ENCODE data around the gene GABRG3.
"Not testable (repeated sequence)": the region's sequence is repeated elsewhere in the genome, so short reads cannot be mapped to it uniquely, and the experiment has no call there.

The GABRG3 gene

GRCh38 chr15:27358751-27359434 is 387.9 kb downstream of the GABRG3 start:
- DNase-seq: no peak

- no peak for DNase-seq
Observed at GRCh38 chr15:27359586-27359985, 388.6 kb downstream of the GABRG3 start.

DNA sequence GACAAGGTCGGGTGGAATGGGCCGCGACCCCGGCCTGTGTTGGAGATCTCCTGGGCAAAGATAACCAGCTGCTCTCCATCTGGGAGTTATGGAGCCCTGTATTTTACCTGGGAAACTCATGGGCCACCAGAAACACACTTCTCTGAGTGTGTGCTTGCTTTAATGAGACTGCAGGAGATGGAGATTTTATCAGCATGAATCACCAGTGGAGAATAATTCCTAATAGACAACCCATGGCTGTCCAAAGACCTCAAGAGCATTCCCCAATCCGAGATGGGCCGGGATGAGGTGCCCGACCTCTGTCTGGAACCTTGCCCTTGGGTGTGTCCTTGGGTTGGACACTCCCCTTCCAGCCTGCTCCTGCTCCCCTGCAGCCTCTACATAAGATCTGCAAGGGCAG is 389.3 kb downstream of the GABRG3 start:
- no peak for DNase-seq

- DNase-seq: no peak
Observed at GRCh38 chr15:27361438-27361837, 390.5 kb downstream of the GABRG3 start.

DNA sequence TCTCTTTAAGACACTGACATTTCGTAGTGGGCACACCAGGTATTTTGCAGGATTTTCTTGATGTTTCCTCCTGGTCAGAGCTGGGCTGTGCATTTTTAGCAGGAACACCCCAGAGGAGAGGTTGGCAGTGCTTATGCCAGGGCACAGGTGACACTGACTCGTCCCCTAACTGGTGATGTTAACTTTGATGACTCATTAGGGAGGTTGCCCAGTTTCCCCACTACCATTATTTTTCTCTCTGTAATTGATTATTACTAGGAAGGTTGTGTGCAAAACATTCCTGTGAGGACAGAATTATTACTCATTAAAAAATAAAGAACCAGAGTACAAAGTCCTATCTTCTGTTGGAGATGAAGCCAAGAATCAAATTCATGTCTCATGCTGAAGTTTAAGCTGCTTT is 394.5 kb downstream of the GABRG3 start:
- no peak for DNase-seq

DNA sequence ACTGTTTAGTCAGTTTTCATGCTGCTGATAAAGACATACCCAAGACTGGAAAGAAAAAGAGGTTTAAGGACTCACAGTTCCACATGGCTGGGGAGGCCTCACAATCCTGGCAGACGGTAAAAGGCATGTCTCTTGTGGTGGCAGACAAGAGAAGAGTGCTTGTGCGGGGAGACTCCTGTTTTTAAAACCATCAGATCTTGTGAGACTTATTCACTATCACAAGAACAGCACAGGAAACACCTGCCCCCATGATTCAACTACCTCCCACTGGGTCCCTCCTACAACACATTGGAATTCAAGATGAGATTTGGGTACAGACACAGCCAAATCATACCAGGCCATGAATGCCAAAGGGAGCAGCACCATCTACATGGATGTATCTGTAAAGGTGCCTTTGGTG is 406.4 kb downstream of the GABRG3 start:
- DNase-seq: not testable (repeated sequence)

GRCh38 chr15:27382361-27383025 is 411.5 kb downstream of the GABRG3 start:
- DNase-seq: no peak

- DNase-seq: no peak
Observed at GRCh38 chr15:27383726-27384125, 412.7 kb downstream of the GABRG3 start.

GRCh38 chr15:27392163-27392562 is 421.2 kb downstream of the GABRG3 start:
- DNase-seq: no peak

- DNase-seq: no peak
Observed at GRCh38 chr15:27396521-27396920, 425.5 kb downstream of the GABRG3 start.

- no peak for DNase-seq
Observed at GRCh38 chr15:27396996-27397395, 426.0 kb downstream of the GABRG3 start.

- DNase-seq: no peak
Observed at GRCh38 chr15:27398631-27399161, 427.7 kb downstream of the GABRG3 start.

DNA sequence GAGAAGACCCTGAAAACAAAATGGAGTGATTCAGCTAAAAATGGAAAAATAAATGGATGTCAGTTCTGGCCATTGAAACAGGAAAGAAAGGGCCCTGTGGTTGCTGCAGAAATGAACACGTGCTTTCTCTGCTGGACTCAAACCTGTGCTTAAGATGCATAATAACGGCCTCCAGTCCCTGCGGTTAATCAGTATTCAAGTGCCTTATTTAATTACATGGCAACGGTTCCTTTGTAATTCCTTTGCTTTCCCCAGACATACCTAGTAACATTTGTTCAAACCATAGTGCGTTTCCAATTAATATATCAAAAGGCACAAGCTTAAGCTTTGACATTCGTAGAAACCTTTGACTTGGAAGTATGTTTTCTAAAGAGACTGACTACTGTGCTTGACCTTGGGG is 428.3 kb downstream of the GABRG3 start:
- no peak for DNase-seq

- DNase-seq: no peak
Observed at GRCh38 chr15:27401471-27401870, 430.5 kb downstream of the GABRG3 start.

DNA sequence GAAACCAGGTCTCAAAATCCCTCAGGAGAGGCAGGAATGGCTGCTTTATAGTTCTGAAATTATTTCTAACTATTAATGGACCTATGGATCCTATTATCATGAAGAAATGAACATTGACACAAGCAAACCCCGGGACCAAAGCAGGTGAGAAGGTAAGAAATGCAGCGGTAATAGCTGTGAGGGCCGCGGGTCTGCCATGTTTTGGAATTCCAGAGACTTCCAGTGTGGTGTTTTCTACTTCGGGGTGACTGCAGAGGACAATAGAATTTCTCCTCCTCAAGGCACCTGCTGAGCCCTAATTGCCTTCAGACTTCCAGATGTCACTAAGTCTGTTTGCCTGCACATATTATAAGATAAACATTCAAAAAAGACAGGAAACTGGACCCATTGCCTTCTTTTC is 437.4 kb downstream of the GABRG3 start:
- DNase-seq: no peak

- no peak for DNase-seq
Observed at GRCh38 chr15:27410996-27411605, 440.1 kb downstream of the GABRG3 start.

DNA sequence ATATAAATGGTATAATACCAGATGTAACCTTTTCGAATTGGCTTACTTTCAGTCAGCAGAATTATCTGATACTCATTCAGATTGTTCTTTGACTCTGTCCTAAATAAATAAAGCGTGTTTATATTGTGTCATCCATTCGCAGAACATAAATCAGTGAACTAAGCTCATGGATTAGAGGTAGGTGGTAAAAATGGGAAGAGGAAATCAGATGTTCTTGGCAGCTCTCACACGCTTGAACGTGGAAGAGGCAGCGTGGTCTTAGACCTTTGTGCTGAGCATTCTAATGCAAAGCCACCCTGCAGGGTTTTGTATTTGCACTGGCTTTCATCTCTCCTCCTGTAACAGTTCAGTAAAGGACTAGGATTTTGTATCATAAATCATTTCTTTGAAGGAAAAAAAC is 441.4 kb downstream of the GABRG3 start:
- no peak for DNase-seq

DNA sequence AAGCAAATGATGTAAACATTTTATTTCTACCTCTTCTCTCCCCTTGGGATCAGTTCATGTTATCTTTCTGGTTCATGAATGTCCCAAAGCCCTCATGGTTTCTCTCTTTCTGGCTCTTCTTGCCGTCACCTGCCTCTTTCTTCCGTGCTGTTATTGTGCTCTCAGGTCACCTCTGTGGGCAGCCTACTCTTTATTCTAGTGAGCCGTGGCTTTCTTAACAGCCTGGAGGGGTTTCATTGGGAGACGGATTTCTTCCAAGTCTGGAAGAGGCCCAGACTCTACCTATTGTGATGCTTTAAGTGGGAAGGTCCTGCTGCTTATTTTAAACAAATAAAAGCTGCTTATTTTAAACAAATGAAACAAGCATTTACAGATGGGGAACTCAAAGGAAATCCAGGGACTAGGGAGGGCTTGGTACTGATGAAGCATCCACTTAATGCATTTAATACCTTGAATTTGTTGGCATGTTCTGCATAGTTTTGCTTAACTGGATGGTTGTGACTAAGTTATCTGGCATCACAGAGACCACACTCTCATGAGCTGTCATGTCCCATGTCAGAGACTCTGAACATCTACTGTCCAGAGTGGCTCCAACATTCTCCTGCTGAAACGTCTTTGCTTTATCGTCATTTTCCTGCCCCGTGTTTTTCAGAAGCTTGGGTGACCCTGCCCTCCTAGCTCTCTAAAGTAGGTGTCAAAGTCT is 443.3 kb downstream of the GABRG3 start:
- DNase-seq: no peak

DNA sequence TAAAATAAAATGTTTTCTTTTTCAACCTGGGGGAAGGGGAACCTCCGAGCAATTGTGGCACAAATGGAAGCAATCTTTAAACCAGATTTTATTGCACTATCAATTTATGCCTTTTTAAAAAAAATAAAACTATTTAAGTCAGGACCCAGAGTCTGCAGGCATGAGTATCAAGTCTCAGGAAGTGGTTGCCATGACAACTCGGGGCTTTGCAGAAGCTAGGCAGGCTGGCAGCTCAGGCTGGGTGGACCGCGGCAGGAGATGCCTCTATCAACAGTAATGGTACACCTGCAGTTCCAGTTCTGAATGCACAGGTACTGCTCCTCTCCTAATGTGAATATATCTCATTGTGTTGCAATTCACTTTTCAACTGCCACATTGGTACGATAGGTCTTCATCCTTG is 447.7 kb downstream of the GABRG3 start:
- DNase-seq: no peak

DNA sequence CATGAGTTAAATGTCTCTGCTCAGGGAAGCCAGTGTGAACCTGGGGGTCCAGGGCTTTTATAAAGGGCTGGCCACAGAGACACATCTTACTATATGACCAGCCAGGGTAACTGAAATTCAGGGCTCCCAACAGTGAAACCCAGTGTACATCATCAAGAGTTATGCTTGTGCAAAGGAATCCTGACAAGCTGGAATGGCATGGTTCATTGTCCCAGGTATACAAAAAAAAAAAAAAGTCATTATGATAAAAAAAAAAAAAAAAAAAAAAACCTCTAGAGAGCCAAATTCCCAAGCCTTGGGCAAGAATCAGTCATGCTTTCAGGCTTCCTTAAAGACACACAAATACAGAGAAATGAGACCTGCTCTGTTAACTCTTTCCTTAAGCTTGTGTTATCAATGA is 452.0 kb downstream of the GABRG3 start:
- DNase-seq: no peak

- DNase-seq: no peak
Observed at GRCh38 chr15:27426805-27427204, 455.8 kb downstream of the GABRG3 start.

DNA sequence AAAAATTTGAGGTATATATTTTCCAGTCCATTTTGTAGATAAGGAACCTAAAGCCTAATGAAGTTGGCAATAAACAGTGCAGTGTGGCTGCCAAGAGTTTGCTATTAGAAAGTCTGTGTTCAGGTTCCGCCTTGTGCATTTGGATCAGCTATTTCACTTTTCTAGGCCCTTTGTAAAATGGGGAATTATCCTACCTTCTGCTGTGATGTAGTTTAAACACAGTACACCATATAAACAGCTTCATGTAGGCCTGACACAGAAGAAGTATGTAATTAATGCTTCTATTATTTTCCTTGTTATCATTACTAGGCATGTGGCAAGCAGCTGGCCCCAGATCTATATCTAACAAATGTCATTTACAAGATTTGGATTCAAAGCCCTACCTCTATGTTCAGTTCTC is 456.3 kb downstream of the GABRG3 start:
- no peak for DNase-seq

GRCh38 chr15:27428151-27428550 is 457.2 kb downstream of the GABRG3 start:
- no peak for DNase-seq

- no peak for DNase-seq
Observed at GRCh38 chr15:27429577-27429976, 458.6 kb downstream of the GABRG3 start.

All from Kasumi-1 (cell line).